GM19468 (cell line): ENCODE data around the gene REX1BD.
"Not testable (repeated sequence)": the region's sequence is repeated elsewhere in the genome, so short reads cannot be mapped to it uniquely, and the experiment has no call there.

Experiments
- ATAC-seq: cut with Tn5 transposase; IDR thresholded peaks from one replicate; pipeline ENCODE4 v1.9.1; 2021; ENCODE audit warnings: mild to moderate bottlenecking, moderate library complexity, moderate number of reproducible peaks; ENCODE audit not compliant: unreplicated experiment; ENCODE audit errors: extremely low read depth

The REX1BD gene

GRCh38 chr19:18576383-18576782, 12.2 kb upstream of the REX1BD start:
- ATAC-seq: no peak

GRCh38 chr19:18577365-18577914, 11.2 kb upstream of the REX1BD start:
- no peak for ATAC-seq

GRCh38 chr19:18580311-18580710, 8.3 kb upstream of the REX1BD start:
- no peak for ATAC-seq

DNA sequence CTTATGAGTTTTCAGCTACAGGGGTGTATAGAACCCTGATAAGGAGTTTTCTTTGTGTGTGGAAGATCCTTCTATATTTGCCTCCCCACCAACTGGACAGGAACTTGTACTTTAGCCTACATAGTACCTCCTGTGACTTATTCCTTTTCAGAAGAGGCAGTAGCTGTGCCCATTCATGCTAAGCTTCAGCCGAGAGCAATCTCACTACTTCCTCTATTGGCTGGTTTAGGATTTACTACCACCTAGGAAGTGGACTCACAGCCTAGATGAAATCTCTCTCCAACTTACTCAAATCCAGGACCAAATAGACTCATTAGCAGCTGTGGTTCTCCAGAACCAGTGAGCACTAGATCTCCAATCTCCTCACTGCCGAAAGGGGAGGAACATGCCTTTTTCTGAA, 2.3 kb upstream of the REX1BD start:
- ATAC-seq: no peak

GRCh38 chr19:18587561-18587960, 1.0 kb upstream of the REX1BD start:
- no peak for ATAC-seq

DNA sequence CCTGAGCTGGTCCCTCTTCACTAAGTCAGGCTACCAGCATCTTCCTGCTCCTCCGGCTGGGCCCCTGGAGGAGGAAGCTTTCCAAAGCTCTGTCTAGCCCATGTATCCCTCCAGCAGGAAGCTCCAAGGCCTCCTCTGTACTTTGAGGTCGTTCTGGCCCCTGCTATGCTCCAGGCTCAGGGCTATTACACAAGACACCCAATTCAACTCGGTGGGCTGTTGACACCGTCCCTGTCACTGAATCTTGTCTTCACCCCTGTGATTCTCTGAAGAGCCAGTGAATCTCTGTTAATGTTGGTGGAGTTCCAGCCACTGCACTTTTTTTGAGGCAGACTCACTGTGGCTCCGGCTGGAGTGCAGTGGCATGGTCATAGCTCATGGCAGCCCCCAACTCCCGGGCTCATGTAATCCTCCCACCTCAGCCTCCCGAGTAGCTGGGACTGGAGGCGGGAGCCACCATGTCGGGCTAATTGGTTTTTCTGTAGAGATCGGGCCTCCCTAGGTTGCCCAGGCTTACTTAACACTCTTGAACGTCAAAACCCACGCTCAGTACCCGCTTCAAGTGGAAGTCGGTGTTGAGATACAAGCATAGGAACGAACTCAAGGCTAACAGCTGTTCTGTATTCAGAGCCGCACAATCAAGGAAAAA, 512 bp upstream of the REX1BD start:
- ATAC-seq: no peak

GRCh38 chr19:18589380-18590272, 1.0 kb downstream of the REX1BD start:
- no peak for ATAC-seq

- no peak for ATAC-seq
Measured at GRCh38 chr19:18590273-18591272, 2.0 kb downstream of the REX1BD start.

DNA sequence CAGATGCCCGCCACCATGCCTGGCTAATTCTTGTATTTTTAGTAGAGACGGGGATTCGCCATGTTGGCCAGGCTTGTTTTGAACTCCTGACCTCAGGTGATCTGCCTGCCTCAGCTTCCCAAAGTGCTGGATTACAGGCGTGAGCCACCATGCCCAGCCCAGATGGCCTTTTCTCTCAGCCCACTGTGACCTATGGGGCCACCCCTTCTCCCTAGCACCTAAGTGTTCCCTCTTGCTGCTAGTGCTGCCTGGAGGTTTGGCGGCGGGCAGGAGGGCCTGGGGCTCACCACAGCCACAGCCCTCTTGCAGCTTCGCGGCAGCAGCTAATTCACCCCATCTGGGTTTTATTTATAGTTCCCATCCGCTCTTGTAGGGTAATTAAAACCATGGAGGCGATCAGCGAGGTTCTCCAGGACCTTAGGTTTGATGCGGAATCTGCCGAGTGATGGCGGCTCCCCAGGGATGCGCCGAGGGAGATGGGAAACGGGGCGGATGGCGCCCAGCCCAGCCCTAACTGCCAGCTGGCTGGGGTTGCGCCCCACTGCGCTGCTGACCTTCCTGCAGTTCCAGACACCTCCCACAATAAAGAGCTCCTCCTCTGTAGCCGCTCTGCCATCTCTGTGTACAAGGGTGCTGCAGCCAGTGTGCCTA, 3.3 kb downstream of the REX1BD start:
- ATAC-seq: no peak

DNA sequence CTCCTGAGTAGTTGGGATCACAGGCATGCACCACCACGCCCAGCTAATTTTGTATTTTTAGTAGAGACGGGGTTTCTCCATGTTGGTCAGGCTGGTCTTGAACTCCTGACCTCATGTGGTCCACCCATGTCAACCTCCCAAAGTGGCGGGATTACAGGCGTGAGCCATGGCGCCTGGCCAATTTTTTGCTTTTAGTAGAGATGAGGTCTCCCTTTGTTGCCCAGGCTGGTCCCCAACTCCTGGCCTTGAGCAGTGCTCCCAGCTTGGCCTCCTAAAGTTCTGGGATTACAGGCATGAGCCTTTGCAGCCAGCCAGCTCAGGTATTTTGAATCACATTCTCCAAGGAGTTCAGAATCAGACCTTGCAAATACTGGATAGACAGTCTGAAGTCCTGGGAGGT, 4.1 kb downstream of the REX1BD start:
- ATAC-seq: not testable (repeated sequence)

GRCh38 chr19:18593367-18594095, 4.9 kb downstream of the REX1BD start:
- ATAC-seq: no peak

DNA sequence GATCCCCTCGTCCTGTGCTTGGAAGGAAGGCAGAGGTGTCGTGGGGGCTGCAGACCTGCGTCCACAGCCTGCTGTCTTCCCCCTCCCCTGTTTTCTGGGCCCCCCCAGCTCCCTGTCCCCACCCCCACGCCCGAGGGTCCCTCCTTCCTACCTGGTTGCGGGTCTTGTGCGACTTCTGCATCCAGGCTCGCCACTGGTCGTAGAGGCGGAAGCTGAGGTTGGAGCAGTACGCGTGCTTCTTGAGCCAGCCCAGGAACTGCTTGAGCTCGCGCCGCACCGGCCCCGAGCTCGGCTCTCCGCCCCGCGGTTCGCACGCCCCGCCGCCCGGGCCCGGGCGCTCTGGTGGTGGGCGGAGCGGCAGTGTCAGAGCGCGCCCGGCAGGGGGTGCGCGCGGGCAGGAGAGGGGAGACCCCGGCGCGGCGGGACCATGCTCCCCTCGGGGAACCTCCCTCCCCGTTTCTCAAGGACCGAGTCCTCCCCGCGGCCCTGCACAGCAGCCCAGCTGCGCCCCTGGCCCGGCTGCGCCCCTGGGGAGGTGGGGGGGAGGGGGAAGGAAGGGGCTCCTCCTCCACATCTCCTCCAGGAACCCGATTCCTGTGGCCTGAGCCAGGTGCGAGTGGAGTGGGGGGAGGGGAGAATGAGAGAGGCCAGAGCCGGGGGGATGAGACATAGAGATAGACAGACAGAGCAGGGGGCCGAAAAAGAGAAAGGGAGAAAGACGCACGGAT, 5.7 kb downstream of the REX1BD start:
- no peak for ATAC-seq

DNA sequence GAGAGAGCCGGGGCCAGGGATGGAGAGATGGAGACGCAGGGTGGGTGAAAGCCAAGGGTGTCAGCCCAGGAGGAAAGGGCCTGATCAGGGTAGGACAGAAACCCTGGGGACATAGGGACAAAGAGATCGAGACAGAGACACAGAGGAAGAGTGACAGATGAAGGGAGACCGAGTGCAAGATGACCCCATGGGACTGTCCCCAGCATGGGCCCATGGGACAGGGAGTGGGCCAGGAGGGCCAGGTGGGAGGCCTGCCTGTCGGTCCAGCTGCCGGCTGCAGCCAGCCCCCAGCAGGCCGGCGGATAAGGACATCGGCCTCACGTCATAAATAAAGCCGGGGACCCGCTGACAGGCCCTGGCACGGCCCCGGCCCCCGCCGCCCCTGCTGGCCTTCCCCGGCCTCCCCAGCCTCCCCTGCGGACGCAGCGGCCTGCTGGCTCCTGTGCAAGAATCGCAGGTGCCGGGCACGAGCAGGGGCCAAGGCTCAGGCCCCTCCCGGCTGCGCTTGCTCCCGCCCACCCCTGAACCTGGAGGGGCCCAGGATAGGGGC, 6.3 kb downstream of the REX1BD start:
- ATAC-seq: no peak

DNA sequence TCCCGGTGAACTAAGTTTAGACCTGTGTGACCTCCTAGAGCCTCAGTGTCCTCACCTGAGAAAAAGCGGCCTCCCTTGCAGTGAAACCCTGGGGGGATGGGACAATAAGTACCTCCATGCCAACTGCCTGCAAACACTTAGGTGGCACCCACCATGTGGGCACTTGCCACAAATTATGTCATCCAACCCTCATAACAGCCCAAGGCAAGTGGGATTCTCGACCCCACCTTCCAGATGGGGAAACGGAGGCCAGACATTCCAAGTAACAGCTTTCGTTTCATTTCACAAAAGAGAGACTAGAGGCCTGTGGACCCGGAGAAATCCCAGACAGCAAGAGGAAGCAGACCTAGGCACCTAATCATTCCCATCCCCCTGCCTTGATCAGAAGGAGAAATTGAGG, 6.9 kb downstream of the REX1BD start:
- no peak for ATAC-seq

GRCh38 chr19:18596752-18597157, 8.2 kb downstream of the REX1BD start:
- no peak for ATAC-seq

- no peak for ATAC-seq
Measured at GRCh38 chr19:18597809-18598660, 9.4 kb downstream of the REX1BD start.

- no peak for ATAC-seq
Measured at GRCh38 chr19:18599485-18599884, 10.9 kb downstream of the REX1BD start.
